ENCODE measurements around the gene CEP350.

GRCh38 chr1:179933219-179933618 is 21.4 kb upstream of the CEP350 start:
- TF ChIP-seq CTCF (IDR thresholded peaks at IDR 0.05) (no peak), ZFX (IDR thresholded peaks at IDR 0.05; ENCODE audit: borderline replicate concordance) (no peak)
